Osteocyte (in vitro differentiated cells): ENCODE measurements around the gene MIF4GD. TPM values are rescaled to one million over a fixed set of nuclear protein-coding genes. Genes with fewer than 3 reads are reported as not detected.

ENCODE experiments used
- DNase-seq: peaks from one replicate; pipeline ENCODE4 v3.0.0; 2021; ENCODE audit warnings: mixed read lengths; ENCODE audit not compliant: unreplicated experiment; ENCODE audit errors: extremely low spot score
- H3K27ac Mint-ChIP-seq: one replicate; pipeline ENCODE4 v1.8.0; 2021; ENCODE audit warnings: mild to moderate bottlenecking, mixed read lengths; ENCODE audit not compliant: unreplicated experiment
- H3K27me3 Mint-ChIP-seq: one replicate; pipeline ENCODE4 v1.8.0; 2021; ENCODE audit warnings: mixed read lengths; ENCODE audit not compliant: unreplicated experiment
- H3K36me3 Mint-ChIP-seq: one replicate; pipeline ENCODE4 v1.8.0; 2021; ENCODE audit warnings: mixed read lengths; ENCODE audit not compliant: unreplicated experiment
- H3K4me1 Mint-ChIP-seq: one replicate; pipeline ENCODE4 v1.8.0; 2021; ENCODE audit warnings: mixed read lengths; ENCODE audit not compliant: unreplicated experiment
- H3K4me3 Mint-ChIP-seq: one replicate; pipeline ENCODE4 v1.8.0; 2021; ENCODE audit warnings: mild to moderate bottlenecking, moderate library complexity, mixed read lengths; ENCODE audit not compliant: unreplicated experiment
- H3K9me3 Mint-ChIP-seq: one replicate; pipeline ENCODE4 v1.8.0; 2021; ENCODE audit warnings: mixed read lengths; ENCODE audit not compliant: unreplicated experiment
- total RNA-seq: library from RNA; stranded (reverse); gene quantifications from 2 replicates; pipeline ENCODE4 v1.2.1, GENCODE V29; 2021
- TF ChIP-seq, protein P1 (sequence below): fragments of 200-600 bp; sonication (generic); IDR thresholded peaks from 2 replicates; pipeline ENCODE4 v1.5.0; 2021; ENCODE audit warnings: antibody characterized with exemption, mild to moderate bottlenecking, moderate library complexity

Gene MIF4GD
- total RNA-seq, 1 donor from 2014 or later = 25.4 TPM

DNA sequence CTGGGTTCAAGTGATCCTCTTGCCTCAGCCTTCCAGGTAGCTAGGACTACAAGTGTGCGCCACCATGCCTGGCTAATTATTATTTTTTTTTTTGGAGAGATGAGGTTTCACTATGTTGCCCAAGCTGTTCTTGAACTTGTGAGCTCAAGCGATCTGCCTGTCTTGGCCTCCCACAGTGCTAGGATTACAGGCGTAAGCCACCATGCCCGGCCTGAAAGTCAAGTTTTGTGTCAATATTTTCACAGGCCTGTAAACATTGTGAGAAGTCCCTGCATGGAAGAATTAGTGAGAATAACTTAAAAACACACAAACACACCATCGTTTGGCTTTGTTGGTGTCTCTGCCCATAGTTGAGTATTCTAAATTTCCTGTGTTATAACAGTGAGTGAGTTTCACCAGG lies 43.3 kb downstream of the MIF4GD start:
- DNase-seq = no peak
- Mint-ChIP-seq H3K4me3 (no peak overlapping the region), H3K27ac (no peak overlapping the region), H3K9me3 (no peaks in the 10 kb centered on the region), H3K36me3 (peaks cover 36% of the 10 kb centered on the region), H3K4me1 (no peaks in the 10 kb centered on the region), H3K27me3 (no peaks in the 10 kb centered on the region)
- TF ChIP-seq, protein P1, sequence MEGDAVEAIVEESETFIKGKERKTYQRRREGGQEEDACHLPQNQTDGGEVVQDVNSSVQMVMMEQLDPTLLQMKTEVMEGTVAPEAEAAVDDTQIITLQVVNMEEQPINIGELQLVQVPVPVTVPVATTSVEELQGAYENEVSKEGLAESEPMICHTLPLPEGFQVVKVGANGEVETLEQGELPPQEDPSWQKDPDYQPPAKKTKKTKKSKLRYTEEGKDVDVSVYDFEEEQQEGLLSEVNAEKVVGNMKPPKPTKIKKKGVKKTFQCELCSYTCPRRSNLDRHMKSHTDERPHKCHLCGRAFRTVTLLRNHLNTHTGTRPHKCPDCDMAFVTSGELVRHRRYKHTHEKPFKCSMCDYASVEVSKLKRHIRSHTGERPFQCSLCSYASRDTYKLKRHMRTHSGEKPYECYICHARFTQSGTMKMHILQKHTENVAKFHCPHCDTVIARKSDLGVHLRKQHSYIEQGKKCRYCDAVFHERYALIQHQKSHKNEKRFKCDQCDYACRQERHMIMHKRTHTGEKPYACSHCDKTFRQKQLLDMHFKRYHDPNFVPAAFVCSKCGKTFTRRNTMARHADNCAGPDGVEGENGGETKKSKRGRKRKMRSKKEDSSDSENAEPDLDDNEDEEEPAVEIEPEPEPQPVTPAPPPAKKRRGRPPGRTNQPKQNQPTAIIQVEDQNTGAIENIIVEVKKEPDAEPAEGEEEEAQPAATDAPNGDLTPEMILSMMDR = no peak

GRCh38 chr17:75225016-75225415 lies 46.0 kb downstream of the MIF4GD start:
- Mint-ChIP-seq H3K27ac (no peak overlapping the region), H3K4me3 (no peak overlapping the region), H3K36me3 (peaks cover 26% of the 10 kb centered on the region), H3K9me3 (no peaks in the 10 kb centered on the region), H3K4me1 (no peaks in the 10 kb centered on the region), H3K27me3 (no peaks in the 10 kb centered on the region)
- no peak for DNase-seq
- TF ChIP-seq, protein P1 = no peak

DNA sequence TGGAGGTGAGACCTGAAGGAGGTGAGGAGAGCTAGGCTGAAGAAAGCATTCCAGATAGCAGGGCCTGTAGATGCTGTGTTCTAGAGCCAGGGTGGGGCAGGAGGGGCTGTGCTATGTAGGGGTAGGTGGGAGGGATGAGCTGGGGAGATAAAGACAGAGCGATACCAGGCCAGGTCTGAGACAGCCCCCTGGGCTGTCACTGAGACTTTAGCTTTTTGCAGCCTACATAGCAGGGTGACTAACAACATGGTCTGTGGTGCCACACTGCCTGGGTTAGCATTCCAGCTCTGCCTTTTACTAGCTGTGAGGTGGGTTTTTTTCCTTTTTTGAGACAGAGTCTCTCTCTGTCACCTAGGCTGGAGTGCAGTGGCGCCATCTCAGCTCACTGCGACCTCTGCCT lies 51.2 kb downstream of the MIF4GD start:
- Mint-ChIP-seq H3K27ac (no peak overlapping the region), H3K36me3 (peaks cover 29% of the 10 kb centered on the region), H3K4me3 (no peak overlapping the region), H3K4me1 (no peaks in the 10 kb centered on the region), H3K9me3 (no peaks in the 10 kb centered on the region), H3K27me3 (no peaks in the 10 kb centered on the region)
- no peak for DNase-seq
- TF ChIP-seq, protein P1 = no peak

DNA sequence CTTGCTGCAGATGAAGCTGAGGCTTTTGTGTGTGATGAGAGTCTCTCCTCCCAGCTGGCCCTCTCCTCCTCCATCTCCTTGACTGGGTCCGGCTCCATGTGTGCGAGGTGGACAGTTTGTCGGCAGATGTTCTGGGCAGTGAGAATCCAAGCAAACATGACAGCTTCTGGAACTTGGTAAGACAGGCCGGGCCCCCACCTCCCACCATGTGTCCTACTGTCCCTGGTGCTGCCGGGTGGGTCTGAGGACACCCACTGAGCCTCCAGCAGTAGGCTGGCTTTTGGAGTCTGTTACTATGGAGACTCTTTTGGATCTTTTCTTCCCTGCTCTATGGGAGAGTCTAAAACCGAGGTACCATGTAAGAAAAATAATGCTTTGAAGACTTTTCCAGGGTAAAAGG lies 52.9 kb downstream of the MIF4GD start:
- DNase-seq = no peak
- H3K9me3 Mint-ChIP-seq = no peaks in the 10 kb centered on the region
- H3K4me3 Mint-ChIP-seq = no peak overlapping the region
- no peaks in the 10 kb centered on the region for H3K27me3 Mint-ChIP-seq
- no peaks in the 10 kb centered on the region for H3K4me1 Mint-ChIP-seq
- no peak overlapping the region for H3K27ac Mint-ChIP-seq
- TF ChIP-seq, protein P1 = no peak
- H3K36me3 Mint-ChIP-seq = peaks cover 34% of the 10 kb centered on the region

Other genes with a start within 250 kb of the MIF4GD start
- gene ATP5PD, start 224.3 kb downstream of the MIF4GD start, total RNA-seq = 195 and 212 TPM in 2 replicates
- gene KCTD2, start 224.0 kb downstream of the MIF4GD start, total RNA-seq = 22.3 and 23.7 TPM in 2 replicates
- 7.0 and 7.6 TPM in 2 replicates for gene SLC16A5, start 183.3 kb downstream of the MIF4GD start, total RNA-seq
- gene ARMC7, start 161.3 kb downstream of the MIF4GD start, total RNA-seq = 12.8 and 13.6 TPM in 2 replicates
- gene NT5C, start 139.5 kb downstream of the MIF4GD start, total RNA-seq = 45.6 and 48.2 TPM in 2 replicates
- 89.7 and 95.9 TPM in 2 replicates for gene JPT1, start 116.7 kb downstream of the MIF4GD start, total RNA-seq
- 472 and 483 TPM in 2 replicates for gene SUMO2, start 88.3 kb downstream of the MIF4GD start, total RNA-seq
- 58.1 and 61.1 TPM in 2 replicates for gene NUP85, start 65.6 kb downstream of the MIF4GD start, total RNA-seq
- gene GGA3, start 9.6 kb downstream of the MIF4GD start, total RNA-seq = 34.3 and 34.6 TPM in 2 replicates
- gene MRPS7, start 9.4 kb downstream of the MIF4GD start, total RNA-seq = 49.6 and 50.4 TPM in 2 replicates
- 8.6 and 12.3 TPM in 2 replicates for gene SLC25A19, start 18.2 kb upstream of the MIF4GD start, total RNA-seq
- gene GRB2, start 134.4 kb upstream of the MIF4GD start, total RNA-seq = 59.1 and 61.8 TPM in 2 replicates
- 71.2 and 78.4 TPM in 2 replicates for gene TMEM94, start 185.4 kb upstream of the MIF4GD start, total RNA-seq
- 28.1 and 32.6 TPM in 2 replicates for gene CASKIN2, start 244.3 kb upstream of the MIF4GD start, total RNA-seq
- 12.6 and 23.3 TPM in 2 replicates for gene TSEN54, start 245.3 kb upstream of the MIF4GD start, total RNA-seq